Right lung (tissue), 5 donors: ENCODE data around the gene ARHGAP15. TPM values are rescaled to one million over a fixed set of nuclear protein-coding genes. Genes with fewer than 3 reads are reported as not detected.

ENCODE experiments used
- DNase-seq, 2 donors: peaks; one replicate each; pipeline ENCODE4 v3.0.0-alpha.2; 2013
- polyA plus RNA-seq, 5 donors: library from polyadenylated mRNA; unstranded; fragments of 120-200 nt; gene quantifications; one replicate each; pipeline versions ENCODE4 v1.2.1 to v1.2.3, GENCODE V29; 2013; ENCODE audit warnings: inconsistent platforms in 1 of 5, low replicate concordance in 1 of 5; ENCODE audit not compliant: insufficient read length in 5 of 5, insufficient read depth in 1 of 5

ARHGAP15 gene
- polyA plus RNA-seq, 5 donors: 27.6 to 49.7 (median 35.1) TPM

- no peak for DNase-seq
Measured at GRCh38 chr2:143341478-143341877, 212.3 kb downstream of the ARHGAP15 start.

- DNase-seq: no peak
Measured at GRCh38 chr2:143344780-143345179, 215.6 kb downstream of the ARHGAP15 start.

GRCh38 chr2:143345887-143346787 is 216.9 kb downstream of the ARHGAP15 start:
- DNase-seq: no peak

GRCh38 chr2:143347271-143347695 is 218.1 kb downstream of the ARHGAP15 start:
- no peak for DNase-seq

GRCh38 chr2:143347901-143348414 is 218.7 kb downstream of the ARHGAP15 start:
- DNase-seq: no peak

- no peak for DNase-seq
Measured at GRCh38 chr2:143354050-143354750, 225.0 kb downstream of the ARHGAP15 start.

GRCh38 chr2:143355870-143356269 is 226.7 kb downstream of the ARHGAP15 start:
- no peak for DNase-seq

GRCh38 chr2:143356336-143356735 is 227.1 kb downstream of the ARHGAP15 start:
- DNase-seq: no peak

GRCh38 chr2:143356736-143357446 is 227.7 kb downstream of the ARHGAP15 start:
- no peak for DNase-seq

GRCh38 chr2:143357966-143358365 is 228.7 kb downstream of the ARHGAP15 start:
- DNase-seq: no peak

GRCh38 chr2:143361346-143361745 is 232.1 kb downstream of the ARHGAP15 start:
- DNase-seq: no peak

- DNase-seq: no peak
Measured at GRCh38 chr2:143371616-143372015, 242.4 kb downstream of the ARHGAP15 start.

GRCh38 chr2:143375384-143375880 is 246.2 kb downstream of the ARHGAP15 start:
- no peak for DNase-seq

- DNase-seq: no peak
Measured at GRCh38 chr2:143378996-143379395, 249.8 kb downstream of the ARHGAP15 start.

- DNase-seq: no peak
Measured at GRCh38 chr2:143379955-143380354, 250.7 kb downstream of the ARHGAP15 start.

GRCh38 chr2:143382573-143382972 is 253.4 kb downstream of the ARHGAP15 start:
- no peak for DNase-seq

- no peak for DNase-seq
Measured at GRCh38 chr2:143383016-143383415, 253.8 kb downstream of the ARHGAP15 start.

- no peak for DNase-seq
Measured at GRCh38 chr2:143384111-143384510, 254.9 kb downstream of the ARHGAP15 start.

- no peak for DNase-seq
Measured at GRCh38 chr2:143390171-143390570, 261.0 kb downstream of the ARHGAP15 start.

- no peak for DNase-seq
Measured at GRCh38 chr2:143392358-143392757, 263.1 kb downstream of the ARHGAP15 start.

- no peak for DNase-seq
Measured at GRCh38 chr2:143394062-143394461, 264.8 kb downstream of the ARHGAP15 start.
